Astrocyte of the spinal cord (primary cell): ENCODE results near the gene XPO6.

Source experiments
- DNase-seq: peaks from one replicate; pipeline ENCODE4 v3.0.0; 2011; ENCODE audit warnings: low read depth, low spot score
- H3K4me3 ChIP-seq: 2 replicates; pipeline ENCODE4 v1.5.1; 2011; ENCODE audit warnings: low read depth, mild to moderate bottlenecking, low read length, moderate library complexity
- CTCF ChIP-seq: IDR thresholded peaks from 2 replicates; pipeline ENCODE4 v1.5.1; 2012; ENCODE audit warnings: low read depth, mild to moderate bottlenecking, low read length, inconsistent platforms
- in situ Hi-C: cut with HindIII; loops from 2 replicates; pipeline ENCODE4 v1.10.0; 2017; ENCODE audit warnings: low sequenced_read_pairs

Gene XPO6

GRCh38 chr16:28195859-28196258, 15.9 kb downstream of the XPO6 start:
- TF ChIP-seq CTCF = no peak
- H3K4me3 ChIP-seq = no peak overlapping the region
- in situ Hi-C loops = no loop called here
- DNase-seq = no peak

- DNase-seq = peak; percentile 86
These were observed 18.0 kb downstream of the XPO6 start for GRCh38 chr16:28193530-28194423.

GRCh38 chr16:28192806-28193529, 18.8 kb downstream of the XPO6 start:
- DNase-seq = no peak
- H3K4me3 ChIP-seq = no peak overlapping the region
- TF ChIP-seq CTCF = no peak
- in situ Hi-C loops = no loop called here

More at GRCh38 chr16:28193530-28194423, 18.0 kb downstream of the XPO6 start:
- no peak overlapping the region for H3K4me3 ChIP-seq
- TF ChIP-seq CTCF = no peak
- in situ Hi-C loops = no loop called here

DNA sequence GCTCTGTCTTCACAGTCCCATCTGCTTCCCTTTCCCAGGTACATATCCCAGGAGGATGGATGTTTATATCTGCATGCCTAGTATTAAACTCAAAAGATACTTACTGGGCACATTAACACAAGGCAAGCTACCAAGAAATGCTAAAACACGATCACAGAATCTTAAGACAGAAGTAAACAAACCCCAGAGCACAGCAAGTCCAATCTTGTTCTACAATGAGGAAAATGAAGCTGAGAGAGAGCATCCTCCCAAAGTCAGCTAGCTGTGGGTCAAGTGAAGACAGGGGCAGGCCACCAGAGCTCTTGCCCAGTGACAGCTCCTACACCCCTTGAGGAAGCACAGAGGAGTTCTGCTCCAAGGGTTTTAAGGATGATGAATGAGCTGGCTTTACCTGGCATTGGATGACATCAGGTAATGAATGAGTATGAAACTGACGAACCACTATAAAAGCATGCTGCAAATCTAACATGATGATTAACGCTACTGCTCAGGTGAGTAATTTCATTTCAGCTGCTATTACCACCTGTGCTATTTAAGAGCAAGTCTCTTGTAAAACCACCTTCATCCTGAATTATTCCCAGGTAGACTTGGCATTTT, 20.3 kb downstream of the XPO6 start:
- no peak for TF ChIP-seq CTCF
- H3K4me3 ChIP-seq = no peak overlapping the region
- in situ Hi-C loops = no loop called here
- DNase-seq = no peak

GRCh38 chr16:28189245-28189644, 22.5 kb downstream of the XPO6 start:
- H3K4me3 ChIP-seq = no peak overlapping the region
- in situ Hi-C loops = no loop called here
- TF ChIP-seq CTCF = no peak
- DNase-seq = no peak

DNA sequence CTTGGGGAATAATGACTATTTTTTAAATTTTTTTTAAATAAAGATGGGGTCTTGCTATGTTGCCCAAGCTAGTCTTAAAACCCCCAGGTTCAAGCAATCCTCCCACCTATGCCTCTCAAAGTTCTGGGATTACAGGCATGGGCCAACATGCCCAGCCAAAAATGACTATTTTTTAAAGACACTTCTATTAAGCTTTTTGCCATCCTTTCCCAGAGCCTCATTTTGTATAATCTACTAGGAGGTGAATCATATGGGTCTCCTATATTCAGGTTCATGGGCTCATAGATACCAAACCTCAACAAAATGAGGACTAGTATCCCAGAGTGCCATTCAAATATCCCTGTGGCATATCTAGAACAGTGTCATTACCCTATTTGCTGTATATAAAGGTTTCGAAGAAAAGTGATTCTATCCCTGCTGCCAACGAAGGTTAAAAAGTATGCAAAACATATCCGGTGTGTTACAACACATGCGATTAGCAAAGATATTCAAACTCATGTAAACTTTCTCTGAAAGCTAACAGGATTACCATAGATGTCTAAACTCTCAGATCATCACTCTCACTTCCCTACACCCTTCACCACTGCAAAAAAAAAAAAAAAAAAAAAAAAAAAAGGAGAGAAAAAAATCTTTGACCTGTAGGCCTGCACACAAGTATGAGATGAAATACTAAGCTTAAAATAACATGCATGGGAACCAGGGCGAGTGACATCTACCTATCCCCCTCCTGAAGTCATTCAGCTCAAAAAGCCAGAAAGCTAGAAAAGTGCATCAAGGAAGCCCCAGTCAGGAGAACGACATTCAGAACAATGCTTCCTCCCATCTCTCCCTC, 23.5 kb downstream of the XPO6 start:
- H3K4me3 ChIP-seq = no peak overlapping the region
- no peak for DNase-seq
- no peak for TF ChIP-seq CTCF
- in situ Hi-C loops = no loop called here
